HFFc6 (cell line): Measurements from ENCODE around the gene MIS18BP1. TPM values are rescaled to one million over a fixed set of nuclear protein-coding genes. Genes with fewer than 3 reads are reported as not detected.

Experiments used
- DNase-seq: peaks from one replicate; pipeline ENCODE4 v3.0.0-alpha.2; 2018
- H3K27ac Mint-ChIP-seq: 2 replicates; pipeline ENCODE4 v1.8.0; 2020; ENCODE audit warnings: mild to moderate bottlenecking, mixed read lengths
- H3K27me3 Mint-ChIP-seq: 2 replicates; pipeline ENCODE4 v1.8.0; 2021; ENCODE audit warnings: mild to moderate bottlenecking, moderate library complexity, mixed read lengths; ENCODE audit not compliant: insufficient read depth
- H3K36me3 Mint-ChIP-seq: 2 replicates; pipeline ENCODE4 v1.8.0; 2021; ENCODE audit warnings: low read depth, mixed read lengths
- H3K4me1 Mint-ChIP-seq: 2 replicates; pipeline ENCODE4 v1.8.0; 2020; ENCODE audit warnings: low read depth, mixed read lengths
- H3K4me3 Mint-ChIP-seq: 2 replicates; pipeline ENCODE4 v1.8.0; 2020; ENCODE audit warnings: mild to moderate bottlenecking, moderate library complexity, mixed read lengths
- H3K9me3 Mint-ChIP-seq: 2 replicates; pipeline ENCODE4 v1.8.0; 2020; ENCODE audit warnings: mild to moderate bottlenecking, mixed read lengths
- CTCF ChIP-seq: fragments of 200-600 bp; sonication (generic); IDR thresholded peaks from 2 replicates; pipeline ENCODE4 v1.5.0; 2021; ENCODE audit warnings: antibody characterized with exemption, mild to moderate bottlenecking
- total RNA-seq, 6 experiments: library from RNA; stranded (reverse); fragmentation: NEBNext Ultra II Directional; extraction: Animal tissue kit (Norgen Biotek cat#: 25700); gene quantifications; 2 replicates in 1 of 6; 3 replicates in 5 of 6; pipeline ENCODE4 v1.2.3, GENCODE V29; 2021

Gene MIS18BP1
- total RNA-seq, 6 experiments from 2014 or later: 12.0 to 19.2 (median 18.2) TPM

- Mint-ChIP-seq H3K4me3 (no peak overlapping the region), H3K4me1 (peaks cover 10% of the 10 kb centered on the region), H3K27ac (no peak overlapping the region), H3K27me3 (peaks cover 1% of the 10 kb centered on the region; the same call in 1 of the 2 replicates), H3K9me3 (peaks cover 18% of the 10 kb centered on the region), H3K36me3 (peaks cover 11% of the 10 kb centered on the region; the same call in 1 of the 2 replicates)
- DNase-seq: no peak
- no peak for TF ChIP-seq CTCF
Measured at GRCh38 chr14:45258805-45259204, 5.8 kb upstream of the MIS18BP1 start.

GRCh38 chr14:45258073-45258472 is 5.1 kb upstream of the MIS18BP1 start:
- Mint-ChIP-seq H3K36me3 (peaks cover 15% of the 10 kb centered on the region; the same call in 1 of the 2 replicates), H3K27ac (no peak overlapping the region), H3K4me3 (no peak overlapping the region), H3K9me3 (peaks cover 23% of the 10 kb centered on the region), H3K27me3 (peaks cover 3% of the 10 kb centered on the region), H3K4me1 (peaks cover 14% of the 10 kb centered on the region)
- no peak for TF ChIP-seq CTCF
- no peak for DNase-seq

GRCh38 chr14:45254771-45255170 is 1.8 kb upstream of the MIS18BP1 start:
- Mint-ChIP-seq H3K4me3 (no peak overlapping the region), H3K4me1 (peaks cover 25% of the 10 kb centered on the region), H3K9me3 (peaks cover 23% of the 10 kb centered on the region), H3K27ac (no peak overlapping the region), H3K36me3 (peaks cover 15% of the 10 kb centered on the region; the same call in 1 of the 2 replicates), H3K27me3 (peaks cover 1% of the 10 kb centered on the region)
- DNase-seq: no peak
- TF ChIP-seq CTCF: no peak

- Mint-ChIP-seq H3K9me3 (peaks cover 16% of the 10 kb centered on the region), H3K4me1 (peaks cover 26% of the 10 kb centered on the region), H3K36me3 (peaks cover 12% of the 10 kb centered on the region; the same call in 1 of the 2 replicates), H3K27me3 (peaks cover 1% of the 10 kb centered on the region), H3K4me3 (peak overlapping the region; percentile 93), H3K27ac (peak overlapping the region; percentile 96)
- no peak for TF ChIP-seq CTCF
- no peak for DNase-seq
Measured at GRCh38 chr14:45253754-45254310, 830 bp upstream of the MIS18BP1 start.

GRCh38 chr14:45252366-45253069 is 484 bp downstream of the MIS18BP1 start:
- peaks cover 1% of the 10 kb centered on the region for H3K27me3 Mint-ChIP-seq
- no peak for DNase-seq
- peaks cover 5% of the 10 kb centered on the region; the same call in 1 of the 2 replicates for H3K9me3 Mint-ChIP-seq
- TF ChIP-seq CTCF: no peak
- H3K36me3 Mint-ChIP-seq: peaks cover 4% of the 10 kb centered on the region; the same call in 1 of the 2 replicates
- H3K4me1 Mint-ChIP-seq: peaks cover 26% of the 10 kb centered on the region
- H3K4me3 Mint-ChIP-seq: peak overlapping the region; percentile 93
- H3K27ac Mint-ChIP-seq: peak overlapping the region; percentile 96
